HepG2 (cell line): Measurements from ENCODE around the gene C18orf54. TPM values are rescaled to one million over a fixed set of nuclear protein-coding genes. Genes with fewer than 3 reads are reported as not detected.

ENCODE experiments used
- FOXP1 ChIP-seq, 2 experiments: fragments of 450-650 bp in 1 of 2; IDR thresholded peaks; 2 replicates each; pipeline ENCODE4 v1.6.1; 2017 to 2018; ENCODE audit warnings: antibody characterized with exemption in 1 of 2
- GTF3A ChIP-seq: sonication (generic); formaldehyde crosslinking; conservative IDR thresholded peaks from 2 replicates; pipeline ENCODE4 v1.4.0; 2020; ENCODE audit warnings: mild to moderate bottlenecking, missing genetic modification reagents
- HHEX ChIP-seq: IDR thresholded peaks from 2 replicates; pipeline ENCODE4 v1.6.1; 2016; ENCODE audit warnings: control low read depth
- KDM4B ChIP-seq: sonication (generic); formaldehyde crosslinking; IDR thresholded peaks from 2 replicates; pipeline ENCODE4 v1.4.0; 2020; ENCODE audit warnings: missing genetic modification reagents
- MAFK ChIP-seq, 2 experiments: IDR thresholded peaks in 1 of 2; conservative IDR thresholded peaks in 1 of 2; 2 replicates each; pipeline ENCODE4 v1.6.1; 2011; ENCODE audit warnings: improper control_type of control experiment in 2 of 2, low read length in 2 of 2
- RBM39 ChIP-seq: fragments of 200-400 bp; formaldehyde crosslinking; IDR thresholded peaks from one replicate; pipeline ENCODE4 v1.6.1; 2018; ENCODE audit warnings: antibody characterized with exemption, mild to moderate bottlenecking, low read depth, low read length; ENCODE audit not compliant: poor library complexity, severe bottlenecking
- ZBTB1 ChIP-seq: sonication (generic); formaldehyde crosslinking; IDR thresholded peaks from 2 replicates; pipeline ENCODE4 v1.4.0; 2020; ENCODE audit warnings: missing genetic modification reagents, borderline replicate concordance
- ZNF101 ChIP-seq: sonication (generic); formaldehyde crosslinking; IDR thresholded peaks from 2 replicates; pipeline ENCODE4 v1.4.0; 2020; ENCODE audit warnings: mild to moderate bottlenecking, low read depth, missing genetic modification reagents, borderline replicate concordance
- ZNF251 ChIP-seq: sonication (generic); formaldehyde crosslinking; IDR thresholded peaks from 2 replicates; pipeline ENCODE4 v1.9.0; 2021; ENCODE audit warnings: mild to moderate bottlenecking, missing genetic modification reagents
- ZNF678 ChIP-seq: sonication (generic); formaldehyde crosslinking; IDR thresholded peaks from 2 replicates; pipeline ENCODE4 v1.4.0; 2020; ENCODE audit warnings: mild to moderate bottlenecking, missing genetic modification reagents
- ZNF792 ChIP-seq: IDR thresholded peaks from 2 replicates; pipeline ENCODE4 v1.6.1; 2016
- polyA plus RNA-seq, 8 experiments: library from polyadenylated mRNA; depleted of rRNA in 3 of 8; stranded (reverse) in 7 of 8; unstranded in 1 of 8; fragments of >200 nt; fragmentation: Illumina TruSeq in 4 of 8; extraction: Trizol in 4 of 8; gene quantifications; 2 replicates each; pipeline versions ENCODE4 v1.2.1 to v1.2.3, GENCODE V29; 2011 to 2016; ENCODE audit warnings: low read depth in 4 of 8, missing spikeins in 1 of 8, mixed read lengths in 1 of 8; ENCODE audit not compliant: insufficient read depth in 1 of 8
- total RNA-seq, 5 experiments: library from RNA; depleted of rRNA; stranded (reverse); fragments of >200 nt; fragmentation: Illumina TruSeq; extraction: Trizol; gene quantifications; 2 replicates each; pipeline ENCODE4 v1.2.3, GENCODE V29; 2016; ENCODE audit warnings: low read depth in 1 of 5
- TF ChIP-seq, protein P1 (sequence below): sonication (generic); formaldehyde crosslinking; IDR thresholded peaks from 2 replicates; pipeline ENCODE4 v1.4.0; 2020; ENCODE audit warnings: missing genetic modification reagents
- TF ChIP-seq, protein P2 (sequence below): sonication (generic); formaldehyde crosslinking; IDR thresholded peaks from 2 replicates; pipeline ENCODE4 v1.8.1; 2023; ENCODE audit warnings: mild to moderate bottlenecking, inconsistent platforms, moderate library complexity, missing genetic modification reagents, borderline replicate concordance
- TF ChIP-seq, protein P3 (sequence below): sonication (generic); formaldehyde crosslinking; IDR thresholded peaks from 2 replicates; pipeline ENCODE4 v1.4.0; 2020; ENCODE audit warnings: missing genetic modification reagents

Gene C18orf54
- total and polyA plus RNA-seq, 2 of the 13 experiments (the other 11 are each of a cell fraction or from before 2014, with no cell fraction given) = 1.8 to 2.5 TPM

DNA sequence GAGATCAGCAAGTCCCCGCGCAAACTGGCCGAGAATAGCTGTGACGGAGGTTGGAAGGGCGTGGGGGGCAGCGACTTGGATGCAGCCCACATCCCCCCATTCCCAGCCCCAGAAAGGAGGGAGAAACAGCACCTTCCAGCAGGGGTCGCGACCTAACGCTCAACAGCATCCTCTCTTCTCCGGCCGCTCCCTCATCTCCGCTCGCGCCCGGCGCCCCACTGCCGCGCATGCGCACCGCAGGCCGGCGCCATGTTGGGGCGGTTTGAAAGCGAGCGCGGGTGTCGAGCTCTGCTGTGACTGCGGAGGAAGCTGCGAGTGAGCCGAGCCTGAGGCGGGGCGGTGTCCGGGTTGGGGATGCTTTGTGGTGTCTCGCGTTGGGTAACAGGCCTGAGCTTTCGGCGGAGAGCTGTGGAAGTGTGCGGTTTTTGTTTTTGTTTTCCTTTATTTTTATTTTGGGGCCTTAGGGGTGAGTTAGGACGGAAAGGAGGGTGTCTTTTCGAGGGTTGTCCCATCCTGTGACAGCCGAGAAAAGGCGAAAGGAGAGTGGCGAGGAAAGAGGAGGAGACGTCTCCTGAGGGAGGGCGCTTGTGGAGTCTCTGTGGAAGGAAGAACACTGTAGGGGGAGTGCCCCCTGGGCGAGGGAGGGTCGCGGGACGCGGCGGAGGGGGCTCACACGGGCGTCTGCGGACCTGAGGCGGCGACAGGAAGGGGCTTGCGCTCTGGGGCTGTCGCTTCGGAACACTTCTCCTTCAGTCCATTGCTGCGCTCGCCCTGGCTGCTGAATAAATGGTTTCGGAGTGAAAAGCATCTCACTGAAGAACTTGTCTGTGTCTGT, at the start of gene C18orf54, which contains the start of gene STARD6 (continued):
- TF ChIP-seq MAFK (conservative IDR thresholded peaks at IDR 0.05 in 1 of 2, IDR thresholded peaks at IDR 0.05 in 1 of 2; ENCODE audit: low read length in 2 of 2) (no peak), ZNF792 (CRISPR knock-in tag) (no peak), RBM39 (no peak), GTF3A (no peak), ZNF678 (CRISPR knock-in tag) (no peak), HHEX (0 out of 2 replicates have a peak, but pooled peaks have one; percentile 21), ZNF251 (CRISPR knock-in tag) (no peak), ZNF101 (CRISPR knock-in tag) (no peak), FOXP1 (IDR thresholded peaks at IDR 0.05) (no peak), FOXP1 (CRISPR knock-in tag; IDR thresholded peaks at IDR 0.05) (peak; percentile 35; the same call in 1 of the 2 replicates), ZBTB1 (CRISPR knock-in tag) (no peak), KDM4B (CRISPR knock-in tag) (no peak)
- TF ChIP-seq, protein P1, sequence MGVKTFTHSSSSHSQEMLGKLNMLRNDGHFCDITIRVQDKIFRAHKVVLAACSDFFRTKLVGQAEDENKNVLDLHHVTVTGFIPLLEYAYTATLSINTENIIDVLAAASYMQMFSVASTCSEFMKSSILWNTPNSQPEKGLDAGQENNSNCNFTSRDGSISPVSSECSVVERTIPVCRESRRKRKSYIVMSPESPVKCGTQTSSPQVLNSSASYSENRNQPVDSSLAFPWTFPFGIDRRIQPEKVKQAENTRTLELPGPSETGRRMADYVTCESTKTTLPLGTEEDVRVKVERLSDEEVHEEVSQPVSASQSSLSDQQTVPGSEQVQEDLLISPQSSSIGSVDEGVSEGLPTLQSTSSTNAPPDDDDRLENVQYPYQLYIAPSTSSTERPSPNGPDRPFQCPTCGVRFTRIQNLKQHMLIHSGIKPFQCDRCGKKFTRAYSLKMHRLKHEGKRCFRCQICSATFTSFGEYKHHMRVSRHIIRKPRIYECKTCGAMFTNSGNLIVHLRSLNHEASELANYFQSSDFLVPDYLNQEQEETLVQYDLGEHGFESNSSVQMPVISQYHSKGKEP (CRISPR knock-in tag) = no peak
- TF ChIP-seq, protein P2, sequence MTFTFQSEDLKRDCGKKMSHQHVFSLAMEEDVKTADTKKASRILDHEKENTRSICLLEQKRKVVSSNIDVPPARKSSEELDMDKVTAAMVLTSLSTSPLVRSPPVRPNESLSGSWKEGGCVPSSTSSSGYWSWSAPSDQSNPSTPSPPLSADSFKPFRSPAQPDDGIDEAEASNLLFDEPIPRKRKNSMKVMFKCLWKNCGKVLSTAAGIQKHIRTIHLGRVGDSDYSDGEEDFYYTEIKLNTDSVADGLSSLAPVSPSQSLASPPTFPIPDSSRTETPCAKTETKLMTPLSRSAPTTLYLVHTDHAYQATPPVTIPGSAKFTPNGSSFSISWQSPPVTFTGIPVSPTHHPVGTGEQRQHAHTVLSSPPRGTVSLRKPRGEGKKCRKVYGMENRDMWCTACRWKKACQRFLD (CRISPR knock-in tag) = no peak
- TF ChIP-seq, protein P3, sequence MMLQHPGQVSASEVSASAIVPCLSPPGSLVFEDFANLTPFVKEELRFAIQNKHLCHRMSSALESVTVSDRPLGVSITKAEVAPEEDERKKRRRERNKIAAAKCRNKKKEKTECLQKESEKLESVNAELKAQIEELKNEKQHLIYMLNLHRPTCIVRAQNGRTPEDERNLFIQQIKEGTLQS = 0 out of 2 replicates have a peak, but pooled peaks have one; percentile 29
